ENCODE results near the gene ZNF805.

DNA sequence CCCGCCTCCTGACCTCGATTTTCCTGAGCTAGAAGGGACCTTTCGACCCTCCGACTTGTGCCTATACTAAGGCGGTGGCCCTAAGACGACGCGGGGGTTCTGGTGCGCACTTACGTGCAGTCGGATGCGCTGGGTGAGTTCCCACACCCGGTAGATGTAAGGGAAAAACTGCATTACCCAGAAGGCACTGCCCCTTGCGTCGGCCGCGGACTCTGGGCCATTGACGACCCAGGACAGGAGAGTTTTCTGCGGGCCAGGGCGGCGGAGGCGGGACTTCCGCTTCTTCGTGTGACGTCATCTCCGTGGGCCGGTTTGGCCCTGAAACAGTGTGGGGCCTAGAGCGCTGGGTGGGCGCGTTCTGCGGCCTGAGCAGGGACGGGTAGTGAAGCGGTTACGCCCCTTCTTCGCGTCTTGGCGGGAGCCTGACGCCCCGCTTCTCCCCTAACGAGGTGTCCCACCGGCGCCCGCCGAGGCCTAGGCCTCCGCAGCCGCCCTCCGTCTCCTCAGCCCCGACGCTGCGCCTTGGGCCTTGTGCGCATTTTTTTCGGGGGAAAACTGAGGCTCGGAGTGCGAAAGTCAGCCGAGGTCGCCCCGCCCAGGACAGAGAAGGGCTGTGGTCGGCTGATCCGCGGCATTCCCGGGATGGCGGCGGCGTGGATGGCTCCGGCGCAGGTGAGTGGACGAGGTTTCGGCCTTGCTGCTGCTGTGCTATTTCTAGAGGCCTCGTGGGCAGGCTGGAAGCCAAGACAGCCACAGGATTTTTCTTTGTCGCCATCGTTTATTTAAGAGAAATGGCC lies 39.9 kb downstream of the ZNF805 start, which contains the start of gene ZNF460:
- TF ChIP-seq, protein P1, sequence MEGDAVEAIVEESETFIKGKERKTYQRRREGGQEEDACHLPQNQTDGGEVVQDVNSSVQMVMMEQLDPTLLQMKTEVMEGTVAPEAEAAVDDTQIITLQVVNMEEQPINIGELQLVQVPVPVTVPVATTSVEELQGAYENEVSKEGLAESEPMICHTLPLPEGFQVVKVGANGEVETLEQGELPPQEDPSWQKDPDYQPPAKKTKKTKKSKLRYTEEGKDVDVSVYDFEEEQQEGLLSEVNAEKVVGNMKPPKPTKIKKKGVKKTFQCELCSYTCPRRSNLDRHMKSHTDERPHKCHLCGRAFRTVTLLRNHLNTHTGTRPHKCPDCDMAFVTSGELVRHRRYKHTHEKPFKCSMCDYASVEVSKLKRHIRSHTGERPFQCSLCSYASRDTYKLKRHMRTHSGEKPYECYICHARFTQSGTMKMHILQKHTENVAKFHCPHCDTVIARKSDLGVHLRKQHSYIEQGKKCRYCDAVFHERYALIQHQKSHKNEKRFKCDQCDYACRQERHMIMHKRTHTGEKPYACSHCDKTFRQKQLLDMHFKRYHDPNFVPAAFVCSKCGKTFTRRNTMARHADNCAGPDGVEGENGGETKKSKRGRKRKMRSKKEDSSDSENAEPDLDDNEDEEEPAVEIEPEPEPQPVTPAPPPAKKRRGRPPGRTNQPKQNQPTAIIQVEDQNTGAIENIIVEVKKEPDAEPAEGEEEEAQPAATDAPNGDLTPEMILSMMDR (IDR thresholded peaks at IDR 0.05): peak in 5 of 12 donors; percentile 2 to 24 (median 9)
- TF ChIP-seq POLR2A (IDR thresholded peaks at IDR 0.05): peak; percentile 22 to 55

All from heart left ventricle (tissue), 13 donors.